ENCODE results near the gene DLL3. TPM values are rescaled to one million over a fixed set of nuclear protein-coding genes. Genes with fewer than 3 reads are reported as not detected.

The DLL3 gene
- total and polyA plus RNA-seq, 10 donors = 0.16 to 0.68 (median 0.52) TPM; not detected in 5

DNA sequence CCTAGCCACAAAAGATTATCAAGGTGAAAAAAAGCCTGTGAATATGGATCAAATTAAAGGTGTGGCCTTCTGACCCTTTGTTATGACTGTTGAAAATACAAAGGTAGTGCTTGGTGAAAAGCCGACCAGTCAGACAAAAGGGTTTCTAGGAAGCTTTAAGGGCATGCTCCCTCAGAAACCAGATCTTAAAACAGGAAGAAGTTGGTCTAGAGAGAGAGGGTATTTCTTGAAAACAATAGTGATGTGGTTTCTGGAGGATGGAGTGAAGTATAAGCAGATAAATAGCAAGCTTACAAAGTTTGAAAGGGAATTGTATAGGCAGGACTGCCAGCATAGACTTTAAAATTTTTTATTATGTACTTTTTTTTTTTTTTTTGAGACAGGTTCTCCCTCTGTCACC, 46.2 kb downstream of the DLL3 start:
- H3K27me3 ChIP-seq (replicated peaks in 1 of 7) = peaks cover 0 to 9% (median 0%) of the 10 kb centered on the region in 7 donors
- intact Hi-C loops (cut with DNase I; ENCODE audit: low total_unique reads) = loop anchor here (5.0 kb wide), 1 partner anchor 297 kb away; no protein-coding TSS in a partner anchor

DNA sequence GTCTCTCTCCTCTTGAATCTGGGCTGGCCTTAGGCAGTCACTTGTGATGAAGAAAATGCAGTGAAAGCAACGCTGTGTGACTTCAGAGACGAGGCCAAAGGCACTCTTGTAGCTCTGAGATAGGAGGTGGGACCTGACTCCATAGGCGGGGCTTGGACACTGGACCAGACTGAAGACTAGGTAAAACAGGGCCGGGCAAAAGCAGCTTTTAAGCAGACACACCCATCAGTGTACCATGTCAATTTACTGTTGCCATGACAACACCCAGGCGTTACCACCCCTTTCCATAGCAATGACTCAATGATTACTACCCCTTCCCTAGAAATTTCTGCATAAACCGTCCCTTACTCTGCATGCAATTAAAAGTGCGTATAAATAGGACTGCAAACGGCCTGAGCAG, 47.9 kb downstream of the DLL3 start:
- no peak overlapping the region for H3K27ac ChIP-seq
- peaks cover 0 to 13% (median 2%) of the 10 kb centered on the region in 6 donors for H3K4me1 ChIP-seq
- WGBS, 5 donors = 56 to 77% (median 69%) methylated on average over 8 of the region's 8 CpGs
- TF ChIP-seq POLR2A (IDR thresholded peaks at IDR 0.05) = no peak
- TF ChIP-seq, protein P1, sequence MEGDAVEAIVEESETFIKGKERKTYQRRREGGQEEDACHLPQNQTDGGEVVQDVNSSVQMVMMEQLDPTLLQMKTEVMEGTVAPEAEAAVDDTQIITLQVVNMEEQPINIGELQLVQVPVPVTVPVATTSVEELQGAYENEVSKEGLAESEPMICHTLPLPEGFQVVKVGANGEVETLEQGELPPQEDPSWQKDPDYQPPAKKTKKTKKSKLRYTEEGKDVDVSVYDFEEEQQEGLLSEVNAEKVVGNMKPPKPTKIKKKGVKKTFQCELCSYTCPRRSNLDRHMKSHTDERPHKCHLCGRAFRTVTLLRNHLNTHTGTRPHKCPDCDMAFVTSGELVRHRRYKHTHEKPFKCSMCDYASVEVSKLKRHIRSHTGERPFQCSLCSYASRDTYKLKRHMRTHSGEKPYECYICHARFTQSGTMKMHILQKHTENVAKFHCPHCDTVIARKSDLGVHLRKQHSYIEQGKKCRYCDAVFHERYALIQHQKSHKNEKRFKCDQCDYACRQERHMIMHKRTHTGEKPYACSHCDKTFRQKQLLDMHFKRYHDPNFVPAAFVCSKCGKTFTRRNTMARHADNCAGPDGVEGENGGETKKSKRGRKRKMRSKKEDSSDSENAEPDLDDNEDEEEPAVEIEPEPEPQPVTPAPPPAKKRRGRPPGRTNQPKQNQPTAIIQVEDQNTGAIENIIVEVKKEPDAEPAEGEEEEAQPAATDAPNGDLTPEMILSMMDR (IDR thresholded peaks at IDR 0.05 in 8 of 11, conservative IDR thresholded peaks at IDR 0.05 in 3 of 11) = no peak
- no peak for TF ChIP-seq POLR2AphosphoS5 (IDR thresholded peaks at IDR 0.05)
- no peak for DNase-seq
- no peaks in the 10 kb centered on the region for H3K9me3 ChIP-seq
- no peaks in the 10 kb centered on the region for H3K36me3 ChIP-seq
- intact Hi-C loops (cut with DNase I; ENCODE audit: low total_unique reads) = loop anchor here (5.0 kb wide), 1 partner anchor 296 kb away; no protein-coding TSS in a partner anchor
- no peak overlapping the region for H3K4me3 ChIP-seq
- H3K27me3 ChIP-seq (replicated peaks in 1 of 7) = peaks cover 0 to 9% (median 0%) of the 10 kb centered on the region in 7 donors

More for the DNA sequence above, 46.2 kb downstream of the DLL3 start:
- WGBS, 5 donors = 15 to 32% (median 24%) methylated on average over 1 of the region's 1 CpG
- H3K9me3 ChIP-seq = no peaks in the 10 kb centered on the region
- no peak overlapping the region for H3K4me3 ChIP-seq
- peaks cover 0 to 14% (median 5%) of the 10 kb centered on the region in 6 donors for H3K4me1 ChIP-seq
- DNase-seq = no peak
- no peak overlapping the region for H3K27ac ChIP-seq
- TF ChIP-seq POLR2AphosphoS5 (IDR thresholded peaks at IDR 0.05) (no peak), POLR2A (IDR thresholded peaks at IDR 0.05) (no peak)
- TF ChIP-seq, protein P1 (IDR thresholded peaks at IDR 0.05 in 8 of 11, conservative IDR thresholded peaks at IDR 0.05 in 3 of 11) = no peak
- no peaks in the 10 kb centered on the region for H3K36me3 ChIP-seq

DNA sequence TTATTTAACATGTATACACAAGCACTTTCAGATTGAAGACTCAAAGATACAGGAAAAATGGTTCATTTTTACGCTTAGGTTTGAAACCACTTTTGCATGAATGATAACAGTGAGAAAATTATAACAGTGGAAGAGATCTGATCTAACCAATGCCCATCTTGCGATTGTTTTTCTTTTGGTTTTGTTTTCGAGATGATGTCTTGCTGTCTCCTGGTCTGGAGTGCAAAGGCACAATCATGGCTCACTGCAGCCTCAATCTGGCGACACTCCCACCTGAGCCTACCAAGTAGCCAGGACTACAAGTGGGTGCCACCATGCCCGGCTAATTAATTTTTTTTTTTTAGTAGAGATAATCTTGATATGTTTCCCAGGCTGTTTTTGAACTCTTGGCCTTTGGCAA, 51.5 kb downstream of the DLL3 start:
- Histone ChIP-seq H3K27ac (no peak overlapping the region), H3K9me3 (no peaks in the 10 kb centered on the region), H3K4me1 (peaks cover 0 to 27% (median 14%) of the 10 kb centered on the region in 6 donors), H3K36me3 (no peaks in the 10 kb centered on the region), H3K4me3 (no peak overlapping the region), H3K27me3 (replicated peaks in 1 of 7) (peaks cover 0 to 9% (median 0%) of the 10 kb centered on the region in 7 donors)
- TF ChIP-seq, protein P1 (IDR thresholded peaks at IDR 0.05 in 8 of 11, conservative IDR thresholded peaks at IDR 0.05 in 3 of 11) = no peak
- no peak for TF ChIP-seq POLR2A (IDR thresholded peaks at IDR 0.05)
- TF ChIP-seq POLR2AphosphoS5 (IDR thresholded peaks at IDR 0.05) = no peak
- intact Hi-C loops (cut with DNase I; ENCODE audit: low total_unique reads) = loop anchor here (10.0 kb wide), 1 partner anchor 215 kb away; no protein-coding TSS in a partner anchor
- WGBS, 5 donors = 72 to 88% (median 82%) methylated on average over 5 of the region's 5 CpGs
- no peak for DNase-seq

DNA sequence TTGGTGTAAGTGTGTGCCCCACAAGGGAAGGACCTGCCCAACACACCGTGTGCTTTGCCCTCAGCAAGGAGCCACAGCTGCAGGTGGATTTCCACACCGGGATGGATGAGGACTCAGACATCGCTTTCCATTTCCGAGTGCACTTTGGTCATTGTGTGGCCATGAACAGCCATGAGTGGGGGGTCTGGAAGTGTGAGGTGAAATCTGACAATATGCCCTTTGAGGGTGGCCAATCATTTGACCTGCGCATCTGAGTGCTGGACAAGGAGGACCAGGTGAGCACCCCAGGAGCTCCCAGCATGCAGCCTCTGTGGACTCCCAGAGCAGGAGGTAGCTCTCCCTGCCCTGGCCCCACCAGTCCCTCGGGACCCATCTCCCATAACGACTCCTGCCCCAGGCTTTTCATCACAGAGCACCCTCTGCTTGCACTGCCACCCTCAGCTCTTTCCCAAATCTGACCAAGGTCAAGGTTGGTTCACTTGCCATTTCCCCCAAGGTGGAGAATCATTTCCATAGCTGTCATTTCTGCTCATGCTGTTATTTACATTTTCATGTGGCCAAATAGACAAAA, 54.4 kb downstream of the DLL3 start:
- Histone ChIP-seq H3K9me3 (no peaks in the 10 kb centered on the region), H3K27ac (no peak overlapping the region), H3K36me3 (no peaks in the 10 kb centered on the region), H3K27me3 (replicated peaks in 1 of 7) (peaks cover 0 to 3% (median 0%) of the 10 kb centered on the region in 7 donors), H3K4me3 (no peak overlapping the region), H3K4me1 (peaks cover 0 to 35% (median 23%) of the 10 kb centered on the region in 6 donors)
- WGBS, 5 donors = 49 to 73% (median 70%) methylated on average over 2 to 7 of the region's 7 CpGs
- TF ChIP-seq POLR2AphosphoS5 (IDR thresholded peaks at IDR 0.05) (no peak), POLR2A (IDR thresholded peaks at IDR 0.05) (no peak)
- TF ChIP-seq, protein P1 (IDR thresholded peaks at IDR 0.05 in 8 of 11, conservative IDR thresholded peaks at IDR 0.05 in 3 of 11) = no peak
- intact Hi-C loops (cut with DNase I; ENCODE audit: low total_unique reads) = loop anchor here (2.0 to 10.0 kb wide), 2 partner anchors 120 to 212 kb away; no protein-coding TSS in a partner anchor
- no peak for DNase-seq

All from spleen (tissue), 11 donors.